HFF-Myc (cell line): Measurements from ENCODE around the gene GTPBP4.

Experiments used
- DNase-seq: peaks from one replicate; pipeline ENCODE4 v3.0.0-alpha.2; 2011; ENCODE audit warnings: low read depth; ENCODE audit errors: extremely low read depth
- H3K4me3 ChIP-seq: replicated peaks from 2 replicates; pipeline ENCODE4 v1.5.1; 2011; ENCODE audit warnings: low read depth, mild to moderate bottlenecking, control low read depth, low read length
- CTCF ChIP-seq: IDR thresholded peaks from 2 replicates; pipeline ENCODE4 v1.5.1; 2012; ENCODE audit warnings: mild to moderate bottlenecking, low read depth, low read length, control low read depth; ENCODE audit errors: missing control alignments

GTPBP4 gene

GRCh38 chr10:988667-989545 lies 672 bp downstream of the GTPBP4 start:
- H3K4me3 ChIP-seq: peak overlapping the region; percentile 88
- no peak for DNase-seq

GRCh38 chr10:990808-991207 lies 2.6 kb downstream of the GTPBP4 start:
- H3K4me3 ChIP-seq: peak overlapping the region; percentile 23
- DNase-seq: no peak
- no peak for TF ChIP-seq CTCF

More at GRCh38 chr10:988667-989545, 672 bp downstream of the GTPBP4 start:
- TF ChIP-seq CTCF: no peak

GRCh38 chr10:992467-992866 lies 4.2 kb downstream of the GTPBP4 start:
- H3K4me3 ChIP-seq: no peak overlapping the region
- DNase-seq: no peak
- no peak for TF ChIP-seq CTCF

- H3K4me3 ChIP-seq: no peak overlapping the region
- no peak for TF ChIP-seq CTCF
- DNase-seq: no peak
Observed at GRCh38 chr10:992871-993270, 4.6 kb downstream of the GTPBP4 start.

GRCh38 chr10:994836-995558 lies 6.8 kb downstream of the GTPBP4 start:
- H3K4me3 ChIP-seq: no peak overlapping the region
- TF ChIP-seq CTCF: no peak
- no peak for DNase-seq

GRCh38 chr10:995559-995926 lies 7.3 kb downstream of the GTPBP4 start:
- no peak for DNase-seq
- no peak overlapping the region for H3K4me3 ChIP-seq
- no peak for TF ChIP-seq CTCF
